HFFc6 (cell line): Measurements from ENCODE around the gene PDE4B. TPM values are rescaled to one million over a fixed set of nuclear protein-coding genes. Genes with fewer than 3 reads are reported as not detected.

Source experiments
- DNase-seq: peaks from one replicate; pipeline ENCODE4 v3.0.0-alpha.2; 2018
- H3K27ac Mint-ChIP-seq: 2 replicates; pipeline ENCODE4 v1.8.0; 2020; ENCODE audit warnings: mild to moderate bottlenecking, mixed read lengths
- H3K27me3 Mint-ChIP-seq: 2 replicates; pipeline ENCODE4 v1.8.0; 2021; ENCODE audit warnings: mild to moderate bottlenecking, moderate library complexity, mixed read lengths; ENCODE audit not compliant: insufficient read depth
- H3K36me3 Mint-ChIP-seq: 2 replicates; pipeline ENCODE4 v1.8.0; 2021; ENCODE audit warnings: low read depth, mixed read lengths
- H3K4me1 Mint-ChIP-seq: 2 replicates; pipeline ENCODE4 v1.8.0; 2020; ENCODE audit warnings: low read depth, mixed read lengths
- H3K4me3 Mint-ChIP-seq: 2 replicates; pipeline ENCODE4 v1.8.0; 2020; ENCODE audit warnings: mild to moderate bottlenecking, moderate library complexity, mixed read lengths
- H3K9me3 Mint-ChIP-seq: 2 replicates; pipeline ENCODE4 v1.8.0; 2020; ENCODE audit warnings: mild to moderate bottlenecking, mixed read lengths
- CTCF ChIP-seq: fragments of 200-600 bp; sonication (generic); IDR thresholded peaks from 2 replicates; pipeline ENCODE4 v1.5.0; 2021; ENCODE audit warnings: antibody characterized with exemption, mild to moderate bottlenecking
- total RNA-seq, 6 experiments: library from RNA; stranded (reverse); fragmentation: NEBNext Ultra II Directional; extraction: Animal tissue kit (Norgen Biotek cat#: 25700); gene quantifications; 2 replicates in 1 of 6; 3 replicates in 5 of 6; pipeline ENCODE4 v1.2.3, GENCODE V29; 2021

The PDE4B gene
- total RNA-seq, 6 experiments from 2014 or later = 34.9 to 57.6 (median 42.8) TPM

DNA sequence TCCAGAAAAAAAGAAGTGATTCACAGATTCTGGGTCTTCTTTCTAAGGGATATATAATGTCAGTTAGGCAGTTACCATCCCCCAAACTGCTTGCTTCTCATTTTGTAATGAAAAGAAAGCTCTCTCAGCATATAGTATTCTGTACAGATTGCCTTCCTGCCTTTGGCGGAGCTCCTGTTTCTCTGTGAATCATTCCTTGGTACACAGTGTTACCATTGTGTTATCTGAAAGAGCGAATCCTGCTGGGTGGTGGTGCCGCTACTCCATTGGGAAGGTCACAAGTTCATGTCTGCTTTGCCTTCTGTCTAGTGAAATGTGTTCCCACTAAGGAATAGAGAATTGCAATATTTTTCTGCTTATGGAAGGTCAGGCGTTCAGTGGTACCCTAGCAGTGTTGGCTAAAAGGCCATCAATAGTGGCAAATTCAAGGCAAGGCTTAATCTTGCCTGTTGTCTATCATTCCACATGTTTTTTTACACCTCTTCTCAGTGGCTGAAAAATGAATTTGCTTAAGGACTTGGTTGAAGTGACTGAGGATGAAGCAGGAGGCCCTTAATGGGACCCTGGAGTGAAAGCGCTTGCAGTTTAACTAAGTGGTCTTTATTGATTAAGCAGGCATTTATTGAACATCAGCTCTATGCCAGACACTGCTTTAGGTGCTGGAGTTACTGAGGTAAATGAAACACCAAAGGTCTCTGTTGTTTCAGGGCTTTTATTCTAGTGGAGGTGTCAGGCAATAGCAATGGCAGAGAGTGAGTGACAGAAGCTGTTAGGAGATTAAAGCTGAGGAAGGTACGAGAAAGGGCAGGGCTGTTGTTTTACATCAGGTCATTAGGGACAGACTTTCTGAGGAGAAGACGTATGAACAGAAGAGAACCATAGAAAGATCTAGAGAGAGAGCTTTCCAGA, 186.7 kb downstream of the PDE4B start:
- TF ChIP-seq CTCF = no peak
- Mint-ChIP-seq H3K4me1 (no peaks in the 10 kb centered on the region), H3K4me3 (no peak overlapping the region), H3K9me3 (peaks cover 16% of the 10 kb centered on the region), H3K27me3 (peaks cover 5% of the 10 kb centered on the region; the same call in 1 of the 2 replicates), H3K36me3 (peaks cover 8% of the 10 kb centered on the region; the same call in 1 of the 2 replicates), H3K27ac (no peak overlapping the region)
- DNase-seq = no peak

- H3K27ac Mint-ChIP-seq = no peak overlapping the region
- H3K36me3 Mint-ChIP-seq = peaks cover under 1% of the 10 kb centered on the region; the same call in 1 of the 2 replicates
- H3K27me3 Mint-ChIP-seq = peaks cover 5% of the 10 kb centered on the region; the same call in 1 of the 2 replicates
- peaks cover 9% of the 10 kb centered on the region for H3K9me3 Mint-ChIP-seq
- no peak overlapping the region for H3K4me3 Mint-ChIP-seq
- no peak for DNase-seq
- H3K4me1 Mint-ChIP-seq = no peaks in the 10 kb centered on the region
- no peak for TF ChIP-seq CTCF
Measured at GRCh38 chr1:65980237-65980636, 187.5 kb downstream of the PDE4B start.

DNA sequence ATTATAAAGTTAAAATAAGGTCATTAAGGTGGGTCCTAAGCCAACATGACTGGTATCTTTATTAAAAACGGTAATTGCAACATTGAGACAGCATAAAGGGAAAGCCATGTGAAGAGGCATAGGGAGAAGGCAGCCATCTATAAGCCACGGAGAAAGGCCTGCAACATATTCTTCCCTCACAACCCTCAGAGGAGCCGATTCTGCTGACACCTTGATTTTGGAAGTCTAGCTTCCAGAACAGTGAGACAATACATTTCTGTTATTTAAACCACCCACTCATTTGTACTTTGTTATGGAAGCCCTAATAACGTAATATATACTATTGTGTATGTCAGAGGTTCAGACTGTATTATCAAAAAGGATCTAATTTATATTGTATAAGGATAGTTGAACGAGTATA, 190.8 kb downstream of the PDE4B start:
- H3K27me3 Mint-ChIP-seq = peaks cover 3% of the 10 kb centered on the region; the same call in 1 of the 2 replicates
- TF ChIP-seq CTCF = no peak
- H3K36me3 Mint-ChIP-seq = no peaks in the 10 kb centered on the region

GRCh38 chr1:65985393-65986066, 192.8 kb downstream of the PDE4B start:
- no peak overlapping the region for H3K4me3 Mint-ChIP-seq
- no peaks in the 10 kb centered on the region for H3K4me1 Mint-ChIP-seq
- peaks cover 1% of the 10 kb centered on the region; the same call in 1 of the 2 replicates for H3K27me3 Mint-ChIP-seq
- H3K27ac Mint-ChIP-seq = no peak overlapping the region
- no peak for TF ChIP-seq CTCF
- no peak for DNase-seq
- H3K9me3 Mint-ChIP-seq = no peaks in the 10 kb centered on the region
- no peaks in the 10 kb centered on the region for H3K36me3 Mint-ChIP-seq

More for the DNA sequence above, 190.8 kb downstream of the PDE4B start:
- no peak for DNase-seq
- Mint-ChIP-seq H3K4me3 (no peak overlapping the region), H3K27ac (no peak overlapping the region), H3K4me1 (no peaks in the 10 kb centered on the region), H3K9me3 (no peaks in the 10 kb centered on the region)

DNA sequence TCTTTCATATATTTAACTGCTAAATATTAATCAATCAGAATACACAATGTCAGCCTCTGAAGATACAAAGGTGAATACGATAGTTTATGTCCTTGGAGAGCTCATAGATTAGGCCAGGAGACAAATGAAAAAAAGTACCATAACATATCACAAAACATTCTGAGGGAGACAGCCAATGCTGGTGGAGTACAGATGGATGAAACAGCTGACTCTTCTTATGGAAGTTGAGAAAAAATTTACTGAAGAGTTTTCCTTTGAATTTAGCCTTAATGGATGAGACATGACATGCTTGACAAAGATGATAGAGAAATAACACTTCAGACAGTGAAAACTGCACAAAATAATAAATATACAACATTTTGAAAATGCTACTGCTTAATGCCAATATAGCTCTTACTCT, 193.5 kb downstream of the PDE4B start:
- Mint-ChIP-seq H3K27me3 (peaks cover 1% of the 10 kb centered on the region; the same call in 1 of the 2 replicates), H3K4me3 (no peak overlapping the region), H3K36me3 (no peaks in the 10 kb centered on the region), H3K27ac (no peak overlapping the region), H3K9me3 (no peaks in the 10 kb centered on the region), H3K4me1 (no peaks in the 10 kb centered on the region)
- no peak for TF ChIP-seq CTCF
- DNase-seq = no peak
